ENCODE measurements around the gene TRIM71. TPM values are rescaled to one million over a fixed set of nuclear protein-coding genes. Genes with fewer than 3 reads are reported as not detected.
"Not testable (repeated sequence)": the region's sequence is repeated elsewhere in the genome, so short reads cannot be mapped to it uniquely, and the experiment has no call there.

TRIM71 gene
- total RNA-seq, 1 donor from 2014 or later: 106 TPM

GRCh38 chr3:32780735-32781210, 37.0 kb upstream of the TRIM71 start:
- Histone ChIP-seq H3K27ac (peak overlapping the region; percentile 90), H3K9me3 (ENCODE audit: low read depth) (no peaks in the 10 kb centered on the region), H3K36me3 (no peaks in the 10 kb centered on the region), H3K4me2 (peak overlapping the region; percentile 85), H3F3A (ENCODE audit: low read depth) (peaks cover 43% of the 10 kb centered on the region), H2AFZ (replicated peaks) (peak overlapping the region; percentile 77), H3K27me3 (peaks cover 19% of the 10 kb centered on the region), H4K20me1 (ENCODE audit: low read depth) (peaks cover 20% of the 10 kb centered on the region), H3K9ac (no peak overlapping the region), H3K4me3 (peak overlapping the region; percentile 55), H3K79me2 (ENCODE audit: low read depth) (peaks cover 19% of the 10 kb centered on the region), H3K4me1 (peaks cover 17% of the 10 kb centered on the region)
- Mint-ChIP-seq H3K27ac (peak overlapping the region; percentile 87), H3K4me3 (peak overlapping the region; percentile 92), H3K9me3 (peaks cover 3% of the 10 kb centered on the region), H3K36me3 (peaks cover 22% of the 10 kb centered on the region), H3K27me3 (ENCODE audit: insufficient read depth, low read depth) (peaks cover 16% of the 10 kb centered on the region), H3K4me1 (peaks cover 30% of the 10 kb centered on the region)
- peak; percentile 97 for DNase-seq (ENCODE audit: low spot score)
- peak; percentile 50 for TF ChIP-seq EZH2phosphoT487 (IDR thresholded peaks at IDR 0.05)
- TF ChIP-seq CTCF (IDR thresholded peaks at IDR 0.05): no peak
- no peak for TF ChIP-seq EZH2 (IDR thresholded peaks at IDR 0.05)

- Mint-ChIP-seq H3K36me3 (peaks cover 16% of the 10 kb centered on the region), H3K4me3 (peak overlapping the region; percentile 92), H3K9me3 (peaks cover 3% of the 10 kb centered on the region), H3K4me1 (peaks cover 30% of the 10 kb centered on the region), H3K27me3 (ENCODE audit: insufficient read depth, low read depth) (peaks cover 16% of the 10 kb centered on the region), H3K27ac (peak overlapping the region; percentile 87)
- TF ChIP-seq EZH2 (IDR thresholded peaks at IDR 0.05): no peak
- peak; percentile 81 for TF ChIP-seq CTCF (IDR thresholded peaks at IDR 0.05)
- no peak for TF ChIP-seq EZH2phosphoT487 (IDR thresholded peaks at IDR 0.05)
- Histone ChIP-seq H3K9ac (no peak overlapping the region), H3K4me2 (peak overlapping the region; percentile 85), H3K9me3 (ENCODE audit: low read depth) (no peaks in the 10 kb centered on the region), H3K36me3 (no peaks in the 10 kb centered on the region), H3K27ac (peak overlapping the region; percentile 90), H3K27me3 (peaks cover 19% of the 10 kb centered on the region), H4K20me1 (ENCODE audit: low read depth) (peaks cover 20% of the 10 kb centered on the region), H3F3A (ENCODE audit: low read depth) (peaks cover 43% of the 10 kb centered on the region), H3K4me1 (peaks cover 17% of the 10 kb centered on the region), H3K4me3 (peak overlapping the region; percentile 55), H3K79me2 (ENCODE audit: low read depth) (peaks cover 19% of the 10 kb centered on the region), H2AFZ (replicated peaks) (peak overlapping the region; percentile 77)
- DNase-seq (ENCODE audit: low spot score): peak; percentile 95
These were observed 36.4 kb upstream of the TRIM71 start for GRCh38 chr3:32781211-32781968.

- H3K27ac Mint-ChIP-seq: not testable (repeated sequence)
These were observed 35.9 kb upstream of the TRIM71 start for GRCh38 chr3:32781969-32782270.

GRCh38 chr3:32782407-32782806, 35.4 kb upstream of the TRIM71 start:
- Histone ChIP-seq H2AFZ (replicated peaks) (no peak overlapping the region), H3K79me2 (ENCODE audit: low read depth) (peaks cover 19% of the 10 kb centered on the region)
- TF ChIP-seq EZH2 (IDR thresholded peaks at IDR 0.05) (no peak), EZH2phosphoT487 (IDR thresholded peaks at IDR 0.05) (no peak), CTCF (IDR thresholded peaks at IDR 0.05) (no peak)

More at GRCh38 chr3:32781969-32782270, 35.9 kb upstream of the TRIM71 start:
- H3K27ac ChIP-seq; H3K9ac ChIP-seq; DNase-seq (ENCODE audit: low spot score); H2AFZ ChIP-seq (replicated peaks); H3K9me3 Mint-ChIP-seq; H3K9me3 ChIP-seq (ENCODE audit: low read depth); H3K36me3 ChIP-seq: not testable (repeated sequence)
- H3K4me3 ChIP-seq: peak overlapping the region; percentile 55
- Mint-ChIP-seq H3K27me3 (ENCODE audit: insufficient read depth, low read depth) (peaks cover 16% of the 10 kb centered on the region), H3K36me3 (peaks cover 14% of the 10 kb centered on the region), H3K4me3 (peak overlapping the region; percentile 59), H3K4me1 (peaks cover 30% of the 10 kb centered on the region)
- peaks cover 17% of the 10 kb centered on the region for H3K4me1 ChIP-seq
- H4K20me1 ChIP-seq (ENCODE audit: low read depth): peaks cover 20% of the 10 kb centered on the region
- H3K27me3 ChIP-seq: peaks cover 19% of the 10 kb centered on the region
- peak overlapping the region; percentile 85 for H3K4me2 ChIP-seq
- peaks cover 43% of the 10 kb centered on the region for H3F3A ChIP-seq (ENCODE audit: low read depth)
- peaks cover 19% of the 10 kb centered on the region for H3K79me2 ChIP-seq (ENCODE audit: low read depth)

More at GRCh38 chr3:32782407-32782806, 35.4 kb upstream of the TRIM71 start:
- no peak overlapping the region for H3K27ac Mint-ChIP-seq
- peaks cover 32% of the 10 kb centered on the region for H3K4me1 Mint-ChIP-seq
- peaks cover 3% of the 10 kb centered on the region for H3K9me3 Mint-ChIP-seq
- H3K36me3 Mint-ChIP-seq: peaks cover 13% of the 10 kb centered on the region
- no peak overlapping the region for H3K9ac ChIP-seq
- H3K4me1 ChIP-seq: peaks cover 17% of the 10 kb centered on the region
- H3K4me3 Mint-ChIP-seq: peak overlapping the region; percentile 59
- peaks cover 20% of the 10 kb centered on the region for H4K20me1 ChIP-seq (ENCODE audit: low read depth)
- peaks cover 45% of the 10 kb centered on the region for H3F3A ChIP-seq (ENCODE audit: low read depth)
- no peak for DNase-seq (ENCODE audit: low spot score)
- H3K27ac ChIP-seq: no peak overlapping the region
- H3K9me3 ChIP-seq (ENCODE audit: low read depth): no peaks in the 10 kb centered on the region
- H3K36me3 ChIP-seq: no peaks in the 10 kb centered on the region
- no peak overlapping the region for H3K4me2 ChIP-seq
- H3K27me3 Mint-ChIP-seq (ENCODE audit: insufficient read depth, low read depth): peaks cover 16% of the 10 kb centered on the region
- no peak overlapping the region for H3K4me3 ChIP-seq
- H3K27me3 ChIP-seq: peaks cover 19% of the 10 kb centered on the region
